MCF 10A (cell line): Measurements from ENCODE around the gene RRP1B. TPM values are rescaled to one million over a fixed set of nuclear protein-coding genes. Genes with fewer than 3 reads are reported as not detected.

Experiments used
- BruUV-seq: library from RNA; stranded (reverse); fragments of 400-500 nt; replicated peaks from 2 replicates; lab custom pipeline; 2021; lab: Mats Ljungman, UMichigan
- CTCF ChIA-PET: fragments of 300-600 bp; sonication (Branson Sonifier 250); formaldehyde crosslinking; extraction: SDS; loops from one replicate; lab custom pipeline; 2021; ENCODE audit warnings: antibody characterized with exemption, inconsistent platforms; lab: Yijun Ruan, JAX
- POLR2A ChIA-PET: fragments of 300-600, 350-650 bp; sonication (Branson Sonifier 250); formaldehyde crosslinking; extraction: SDS; loops from one replicate; lab custom pipeline; 2020; ENCODE audit warnings: antibody characterized with exemption, inconsistent platforms; lab: Yijun Ruan, JAX
- DNase-seq: peaks from one replicate; pipeline ENCODE4 v3.0.0-alpha.2; 2018; ENCODE audit not compliant: unreplicated experiment
- H3K27ac Mint-ChIP-seq: one replicate; pipeline ENCODE4 v1.8.0; 2022; ENCODE audit warnings: mild to moderate bottlenecking, low read depth, mixed read lengths; ENCODE audit not compliant: unreplicated experiment
- H3K27me3 Mint-ChIP-seq: one replicate; pipeline ENCODE4 v1.8.0; 2022; ENCODE audit warnings: mixed read lengths; ENCODE audit not compliant: insufficient read depth, unreplicated experiment
- H3K36me3 Mint-ChIP-seq: one replicate; pipeline ENCODE4 v1.8.0; 2022; ENCODE audit warnings: mild to moderate bottlenecking, moderate library complexity, mixed read lengths; ENCODE audit not compliant: insufficient read depth, unreplicated experiment
- H3K4me1 Mint-ChIP-seq: one replicate; pipeline ENCODE4 v1.8.0; 2022; ENCODE audit warnings: mixed read lengths; ENCODE audit not compliant: insufficient read depth, unreplicated experiment
- H3K4me3 Mint-ChIP-seq: one replicate; pipeline ENCODE4 v1.8.0; 2022; ENCODE audit warnings: mild to moderate bottlenecking, moderate library complexity, mixed read lengths; ENCODE audit not compliant: unreplicated experiment
- H3K9me3 Mint-ChIP-seq: one replicate; pipeline ENCODE4 v1.8.0; 2022; ENCODE audit warnings: mixed read lengths; ENCODE audit not compliant: unreplicated experiment
- CTCF ChIP-seq: fragments of 200-600 bp; IDR thresholded peaks from one replicate; pipeline ENCODE4 v1.8.0; 2022; ENCODE audit warnings: antibody characterized with exemption, mild to moderate bottlenecking; ENCODE audit not compliant: unreplicated experiment
- intact Hi-C: fragments of 100-400 bp; cut with micrococcal nuclease; formaldehyde crosslinking; loops from 2 replicates; pipeline ENCODE4 v1.14.1; 2022
- total RNA-seq: library from RNA; stranded (reverse); gene quantifications from 2 replicates; pipeline ENCODE4 v1.2.3, GENCODE V29; 2022

The RRP1B gene
- total RNA-seq, 1 experiment from 2014 or later: 39.8 TPM

DNA sequence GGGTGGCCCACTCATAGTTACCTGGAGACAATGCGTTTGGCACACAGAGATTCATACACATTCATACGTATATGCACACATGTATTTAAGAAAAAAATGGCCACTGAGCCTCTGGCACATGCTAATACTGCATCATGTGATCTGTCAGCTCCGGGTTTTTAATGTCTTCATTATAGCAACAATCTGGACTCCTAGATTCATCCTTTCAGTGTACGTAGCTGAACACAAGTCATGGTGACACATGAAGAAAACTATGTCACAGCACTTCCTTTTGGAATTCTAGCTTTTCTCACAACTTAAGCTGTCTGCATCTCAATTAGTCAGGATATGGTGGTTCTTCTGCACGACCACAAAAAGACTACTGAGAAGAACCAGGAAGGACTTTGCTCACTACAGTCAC is 24.7 kb upstream of the RRP1B start:
- DNase-seq: no peak
- no peaks in the 10 kb centered on the region for H3K27me3 Mint-ChIP-seq
- no TSS peak for BruUV-seq
- no peaks in the 10 kb centered on the region for H3K9me3 Mint-ChIP-seq
- CTCF ChIA-PET: interaction anchor here (1.1 kb wide), 1 partner anchor 24 kb away, joined by 3 read pairs; no protein-coding TSS in a partner anchor
- intact Hi-C loops: no loop called here
- no peak overlapping the region for H3K27ac Mint-ChIP-seq
- no peak overlapping the region for H3K4me3 Mint-ChIP-seq
- H3K4me1 Mint-ChIP-seq: peaks cover 21% of the 10 kb centered on the region
- no peaks in the 10 kb centered on the region for H3K36me3 Mint-ChIP-seq
- TF ChIP-seq CTCF: no peak
- POLR2A ChIA-PET: interaction anchor here (1.0 to 2.4 kb wide), 2 partner anchors 10 to 11 kb away, joined by 3 to 7 read pairs; no protein-coding TSS in a partner anchor

GRCh38 chr21:43635436-43635835 is 23.9 kb upstream of the RRP1B start:
- Mint-ChIP-seq H3K9me3 (no peaks in the 10 kb centered on the region), H3K27ac (no peak overlapping the region), H3K36me3 (no peaks in the 10 kb centered on the region), H3K4me3 (no peak overlapping the region), H3K27me3 (no peaks in the 10 kb centered on the region), H3K4me1 (peaks cover 29% of the 10 kb centered on the region)
- no TSS peak for BruUV-seq
- DNase-seq: no peak
- POLR2A ChIA-PET: interaction anchor here (1.0 kb wide), 1 partner anchor 9 kb away, joined by 3 read pairs; no protein-coding TSS in a partner anchor
- no peak for TF ChIP-seq CTCF
- CTCF ChIA-PET: no interaction called here
- intact Hi-C loops: no loop called here

DNA sequence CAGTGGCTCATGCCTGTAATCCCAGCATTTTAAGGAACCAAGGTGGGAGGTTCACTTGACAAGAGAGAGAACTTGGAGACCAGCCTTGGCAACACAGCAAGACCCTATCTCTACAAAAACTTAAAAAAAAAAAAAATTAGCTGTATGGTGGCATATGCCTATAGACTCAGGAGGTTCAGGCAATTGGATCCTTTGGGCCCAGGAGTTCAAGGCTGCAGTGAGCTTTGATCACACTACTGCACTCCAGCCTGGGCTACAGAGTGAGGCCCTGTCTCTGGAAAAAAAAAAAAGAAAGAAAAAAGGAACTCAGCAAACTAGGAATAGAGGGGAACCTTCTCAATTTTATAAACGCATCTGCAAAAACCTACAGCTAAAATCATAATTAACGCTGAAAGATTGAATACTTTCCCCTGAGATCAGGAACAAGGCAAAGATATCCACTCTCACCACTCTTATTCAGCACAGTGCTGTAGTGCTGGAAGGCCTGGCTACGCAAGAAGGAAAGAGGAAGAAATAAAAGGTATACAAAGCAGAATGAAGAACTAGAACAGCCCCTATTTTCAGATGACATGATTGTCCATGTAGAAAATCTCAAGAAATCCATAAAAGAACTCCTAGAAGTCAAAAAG is 21.7 kb upstream of the RRP1B start:
- TF ChIP-seq CTCF: no peak
- no peak for DNase-seq
- peak overlapping the region; percentile 92 for H3K27ac Mint-ChIP-seq
- H3K4me1 Mint-ChIP-seq: peaks cover 17% of the 10 kb centered on the region
- no peak overlapping the region for H3K4me3 Mint-ChIP-seq
- CTCF ChIA-PET: interaction anchor here (0.6 to 1.7 kb wide), 3 partner anchors 8 to 345 kb away, joined by 4 to 9 read pairs (median 5); no protein-coding TSS in a partner anchor
- H3K27me3 Mint-ChIP-seq: no peaks in the 10 kb centered on the region
- no peaks in the 10 kb centered on the region for H3K9me3 Mint-ChIP-seq
- no TSS peak for BruUV-seq
- intact Hi-C loops: no loop called here
- POLR2A ChIA-PET: interaction anchor here (0.7 to 3.1 kb wide), 2 partner anchors 8 to 36 kb away, joined by 3 to 16 read pairs; no protein-coding TSS in a partner anchor
- no peaks in the 10 kb centered on the region for H3K36me3 Mint-ChIP-seq

GRCh38 chr21:43639470-43640353 is 19.6 kb upstream of the RRP1B start:
- Mint-ChIP-seq H3K27me3 (no peaks in the 10 kb centered on the region), H3K9me3 (no peaks in the 10 kb centered on the region), H3K27ac (peak overlapping the region; percentile 92), H3K4me1 (peaks cover 25% of the 10 kb centered on the region), H3K36me3 (no peaks in the 10 kb centered on the region), H3K4me3 (no peak overlapping the region)
- TF ChIP-seq CTCF: no peak
- CTCF ChIA-PET: interaction anchor here (0.7 to 1.7 kb wide), 2 partner anchors 16 to 28 kb away, joined by 3 to 9 read pairs; no protein-coding TSS in a partner anchor
- POLR2A ChIA-PET: interaction anchor here (0.7 to 3.1 kb wide), 8 partner anchors 8 to 442 kb away, joined by 3 to 16 read pairs (median 4); no protein-coding TSS in a partner anchor
- intact Hi-C loops: no loop called here
- BruUV-seq: TSS peak; percentile 98
- peak; percentile 86 for DNase-seq
